MM.1S (cell line): ENCODE data around the gene DHX30.

ENCODE experiments used
- DNase-seq: peaks from one replicate; pipeline ENCODE4 v3.0.0-alpha.2; 2015
- H2AFZ ChIP-seq: fragments of 300-600 bp; sonication (generic); 2 replicates; pipeline ENCODE4 v1.6.0; 2016; ENCODE audit warnings: antibody characterized with exemption, low read length
- H3F3A ChIP-seq: fragments of 300-600 bp; sonication (generic); 2 replicates; pipeline ENCODE4 v1.6.1; 2016; ENCODE audit warnings: mild to moderate bottlenecking, antibody characterized with exemption, low read length, moderate library complexity, mixed read lengths; ENCODE audit not compliant: insufficient read depth
- H3K27ac ChIP-seq: fragments of 300-600 bp; sonication (generic); 2 replicates; pipeline ENCODE4 v1.5.1; 2016; ENCODE audit warnings: mild to moderate bottlenecking, low read length
- H3K27me3 ChIP-seq: fragments of 300-600 bp; sonication (generic); replicated peaks from 2 replicates; pipeline ENCODE4 v1.6.0; 2016; ENCODE audit warnings: low read length; ENCODE audit not compliant: insufficient read depth
- H3K36me3 ChIP-seq: fragments of 300-600 bp; sonication (generic); replicated peaks from 2 replicates; pipeline ENCODE4 v1.6.1; 2016; ENCODE audit warnings: mild to moderate bottlenecking, low read length, mixed read lengths; ENCODE audit not compliant: insufficient read depth
- H3K4me1 ChIP-seq: fragments of 300-600 bp; sonication (generic); 2 replicates; pipeline ENCODE4 v1.6.1; 2016; ENCODE audit warnings: low read length, mixed read lengths
- H3K4me2 ChIP-seq: fragments of 300-600 bp; sonication (generic); 2 replicates; pipeline ENCODE4 v1.6.0; 2016; ENCODE audit warnings: low read depth, low read length
- H3K4me3 ChIP-seq: fragments of 300-600 bp; sonication (generic); 2 replicates; pipeline ENCODE4 v1.5.1; 2016; ENCODE audit warnings: low read length, mixed read lengths
- H3K79me2 ChIP-seq: fragments of 300-600 bp; sonication (generic); 2 replicates; pipeline ENCODE4 v1.6.1; 2016; ENCODE audit warnings: mixed run types, low read length, mixed read lengths
- H3K9ac ChIP-seq: fragments of 300-600 bp; sonication (generic); 2 replicates; pipeline ENCODE4 v1.6.1; 2016; ENCODE audit warnings: low read length, mixed read lengths
- H3K9me2 ChIP-seq: fragments of 300-600 bp; sonication (generic); replicated peaks from 2 replicates; pipeline ENCODE4 v1.6.1; 2016; ENCODE audit warnings: mild to moderate bottlenecking, low read length, mixed read lengths; ENCODE audit not compliant: insufficient read depth
- H3K9me3 ChIP-seq: fragments of 300-600 bp; sonication (generic); replicated peaks from 2 replicates; pipeline ENCODE4 v1.6.1; 2016; ENCODE audit warnings: mild to moderate bottlenecking, low read length, mixed read lengths; ENCODE audit not compliant: insufficient read depth
- H4K20me1 ChIP-seq: fragments of 300-600 bp; sonication (generic); 2 replicates; pipeline ENCODE4 v1.6.1; 2016; ENCODE audit warnings: mild to moderate bottlenecking, low read length, moderate library complexity, mixed read lengths; ENCODE audit not compliant: insufficient read depth
- EZH2 ChIP-seq: fragments of 300-600 bp; sonication (generic); optimal IDR thresholded peaks from 2 replicates; pipeline ENCODE3; 2017; ENCODE audit warnings: low read depth, mild to moderate bottlenecking, antibody characterized with exemption, low read length, mixed read lengths
- EZH2phosphoT487 ChIP-seq: fragments of 300-600 bp; sonication (generic); IDR thresholded peaks from 2 replicates; pipeline ENCODE4 v1.6.1; 2018; ENCODE audit warnings: antibody characterized with exemption, low read length
- TF ChIP-seq, protein P1 (sequence below): fragments of 300-600 bp; sonication (generic); IDR thresholded peaks from 2 replicates; pipeline ENCODE4 v1.5.1; 2016; ENCODE audit warnings: antibody characterized with exemption, low read length, mixed read lengths

The DHX30 gene

DNA sequence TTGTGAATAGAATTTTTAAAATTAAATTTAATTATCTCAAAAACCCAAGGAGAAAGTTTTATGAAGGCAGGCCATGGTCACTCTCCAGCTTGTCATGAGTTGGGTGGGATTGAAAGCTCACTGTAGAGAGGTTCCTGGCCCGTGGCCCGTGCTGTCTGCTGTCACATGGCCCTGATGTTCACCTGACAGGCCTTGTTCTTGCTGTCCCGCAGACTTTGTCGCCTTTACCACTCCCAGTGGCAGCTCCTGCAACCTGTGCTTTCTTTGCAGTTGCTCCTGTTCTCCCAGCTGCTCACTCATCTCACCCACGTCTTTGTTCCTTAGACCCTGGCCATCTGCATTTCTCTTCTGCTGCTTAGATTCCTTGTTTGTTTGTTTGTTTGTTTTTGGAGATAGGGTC, 35.6 kb downstream of the DHX30 start:
- H3F3A ChIP-seq: no peaks in the 10 kb centered on the region
- H3K9me2 ChIP-seq: no peaks in the 10 kb centered on the region
- no peaks in the 10 kb centered on the region for H3K27me3 ChIP-seq
- H3K4me2 ChIP-seq: no peak overlapping the region
- TF ChIP-seq EZH2: no peak
- no peak for TF ChIP-seq EZH2phosphoT487
- TF ChIP-seq, protein P1, sequence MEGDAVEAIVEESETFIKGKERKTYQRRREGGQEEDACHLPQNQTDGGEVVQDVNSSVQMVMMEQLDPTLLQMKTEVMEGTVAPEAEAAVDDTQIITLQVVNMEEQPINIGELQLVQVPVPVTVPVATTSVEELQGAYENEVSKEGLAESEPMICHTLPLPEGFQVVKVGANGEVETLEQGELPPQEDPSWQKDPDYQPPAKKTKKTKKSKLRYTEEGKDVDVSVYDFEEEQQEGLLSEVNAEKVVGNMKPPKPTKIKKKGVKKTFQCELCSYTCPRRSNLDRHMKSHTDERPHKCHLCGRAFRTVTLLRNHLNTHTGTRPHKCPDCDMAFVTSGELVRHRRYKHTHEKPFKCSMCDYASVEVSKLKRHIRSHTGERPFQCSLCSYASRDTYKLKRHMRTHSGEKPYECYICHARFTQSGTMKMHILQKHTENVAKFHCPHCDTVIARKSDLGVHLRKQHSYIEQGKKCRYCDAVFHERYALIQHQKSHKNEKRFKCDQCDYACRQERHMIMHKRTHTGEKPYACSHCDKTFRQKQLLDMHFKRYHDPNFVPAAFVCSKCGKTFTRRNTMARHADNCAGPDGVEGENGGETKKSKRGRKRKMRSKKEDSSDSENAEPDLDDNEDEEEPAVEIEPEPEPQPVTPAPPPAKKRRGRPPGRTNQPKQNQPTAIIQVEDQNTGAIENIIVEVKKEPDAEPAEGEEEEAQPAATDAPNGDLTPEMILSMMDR: no peak
- H3K9me3 ChIP-seq: no peaks in the 10 kb centered on the region
- no peak overlapping the region for H3K27ac ChIP-seq
- H2AFZ ChIP-seq: no peak overlapping the region
- H3K36me3 ChIP-seq: peaks cover 7% of the 10 kb centered on the region
- H3K9ac ChIP-seq: no peak overlapping the region
- no peak overlapping the region for H3K4me3 ChIP-seq
- DNase-seq: no peak
- H4K20me1 ChIP-seq: no peaks in the 10 kb centered on the region
- no peaks in the 10 kb centered on the region for H3K4me1 ChIP-seq
- peaks cover 17% of the 10 kb centered on the region for H3K79me2 ChIP-seq

DNA sequence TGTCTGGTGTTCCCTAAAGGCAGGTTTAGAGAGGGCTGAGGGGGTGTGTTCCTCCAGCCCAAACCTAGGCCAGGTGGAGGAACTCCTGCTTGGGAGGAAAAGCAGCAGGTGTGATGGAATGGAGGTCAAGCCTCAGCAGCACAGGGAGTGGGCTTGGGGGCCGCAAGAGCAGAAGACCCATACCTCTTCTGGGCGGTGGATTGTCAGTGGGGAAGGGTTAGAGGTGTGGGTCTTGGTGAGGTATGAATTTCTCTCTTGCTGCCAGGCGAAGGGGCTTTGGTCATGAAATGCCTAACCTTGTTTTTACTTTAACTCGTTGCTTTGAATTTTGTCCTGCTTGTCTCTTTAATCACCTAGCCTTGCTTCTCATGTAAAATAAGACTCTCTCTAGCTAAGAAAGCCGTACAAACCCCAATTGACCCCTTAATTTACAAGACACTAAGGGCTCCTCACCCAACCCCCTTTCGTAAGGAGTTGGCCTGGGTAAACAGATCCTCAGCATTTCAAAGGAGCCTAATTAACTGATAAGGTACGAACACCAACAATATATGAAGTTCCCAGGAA, 38.9 kb downstream of the DHX30 start:
- H3K36me3 ChIP-seq: peaks cover 18% of the 10 kb centered on the region
- H4K20me1 ChIP-seq: no peaks in the 10 kb centered on the region
- no peak overlapping the region for H2AFZ ChIP-seq
- no peaks in the 10 kb centered on the region for H3K4me1 ChIP-seq
- DNase-seq: no peak
- H3K4me2 ChIP-seq: no peak overlapping the region
- no peaks in the 10 kb centered on the region for H3F3A ChIP-seq
- H3K9me3 ChIP-seq: no peaks in the 10 kb centered on the region
- H3K4me3 ChIP-seq: no peak overlapping the region
- peaks cover 15% of the 10 kb centered on the region for H3K79me2 ChIP-seq
- no peak overlapping the region for H3K27ac ChIP-seq
- H3K27me3 ChIP-seq: no peaks in the 10 kb centered on the region
- TF ChIP-seq, protein P1: no peak
- no peak for TF ChIP-seq EZH2
- no peak for TF ChIP-seq EZH2phosphoT487
- H3K9me2 ChIP-seq: no peaks in the 10 kb centered on the region
- no peak overlapping the region for H3K9ac ChIP-seq

DNA sequence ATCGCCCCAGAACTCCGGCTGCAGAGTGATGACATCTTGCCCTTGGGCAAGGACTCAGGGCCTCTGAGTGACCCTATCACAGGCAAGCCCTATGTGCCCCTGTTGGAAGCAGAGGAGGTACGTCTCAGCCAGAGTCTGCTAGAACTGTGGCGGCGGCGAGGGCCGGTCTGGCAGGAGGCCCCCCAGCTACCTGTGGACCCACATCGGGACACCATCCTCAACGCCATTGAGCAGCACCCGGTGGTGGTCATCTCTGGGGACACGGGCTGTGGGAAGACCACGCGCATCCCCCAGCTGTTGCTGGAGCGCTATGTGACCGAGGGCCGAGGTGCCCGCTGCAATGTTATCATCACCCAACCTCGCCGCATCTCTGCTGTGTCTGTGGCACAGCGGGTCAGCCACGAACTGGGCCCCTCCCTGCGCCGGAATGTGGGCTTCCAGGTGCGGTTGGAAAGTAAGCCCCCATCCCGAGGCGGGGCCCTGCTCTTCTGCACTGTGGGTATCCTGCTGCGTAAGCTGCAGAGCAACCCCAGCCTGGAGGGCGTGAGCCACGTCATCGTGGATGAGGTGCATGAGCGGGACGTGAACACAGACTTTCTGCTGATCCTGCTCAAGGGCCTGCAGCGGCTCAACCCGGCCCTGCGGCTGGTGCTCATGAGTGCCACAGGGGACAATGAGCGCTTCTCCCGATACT, 43.4 kb downstream of the DHX30 start:
- peaks cover 24% of the 10 kb centered on the region for H3K36me3 ChIP-seq

More for the DNA sequence above, 43.4 kb downstream of the DHX30 start:
- Histone ChIP-seq H2AFZ (no peak overlapping the region), H4K20me1 (no peaks in the 10 kb centered on the region), H3F3A (no peaks in the 10 kb centered on the region; the same call in 1 of the 2 replicates), H3K79me2 (no peaks in the 10 kb centered on the region), H3K4me3 (no peak overlapping the region), H3K9me2 (no peaks in the 10 kb centered on the region), H3K9ac (no peak overlapping the region), H3K9me3 (no peaks in the 10 kb centered on the region), H3K27ac (no peak overlapping the region), H3K27me3 (no peaks in the 10 kb centered on the region), H3K4me1 (no peaks in the 10 kb centered on the region), H3K4me2 (no peak overlapping the region)
- DNase-seq: no peak
- TF ChIP-seq EZH2phosphoT487 (no peak), EZH2 (no peak)
- TF ChIP-seq, protein P1: no peak
